Measurements from ENCODE around the gene C4orf50.
"Not testable (repeated sequence)": the region's sequence is repeated elsewhere in the genome, so short reads cannot be mapped to it uniquely, and the experiment has no call there.

Gene C4orf50

DNA sequence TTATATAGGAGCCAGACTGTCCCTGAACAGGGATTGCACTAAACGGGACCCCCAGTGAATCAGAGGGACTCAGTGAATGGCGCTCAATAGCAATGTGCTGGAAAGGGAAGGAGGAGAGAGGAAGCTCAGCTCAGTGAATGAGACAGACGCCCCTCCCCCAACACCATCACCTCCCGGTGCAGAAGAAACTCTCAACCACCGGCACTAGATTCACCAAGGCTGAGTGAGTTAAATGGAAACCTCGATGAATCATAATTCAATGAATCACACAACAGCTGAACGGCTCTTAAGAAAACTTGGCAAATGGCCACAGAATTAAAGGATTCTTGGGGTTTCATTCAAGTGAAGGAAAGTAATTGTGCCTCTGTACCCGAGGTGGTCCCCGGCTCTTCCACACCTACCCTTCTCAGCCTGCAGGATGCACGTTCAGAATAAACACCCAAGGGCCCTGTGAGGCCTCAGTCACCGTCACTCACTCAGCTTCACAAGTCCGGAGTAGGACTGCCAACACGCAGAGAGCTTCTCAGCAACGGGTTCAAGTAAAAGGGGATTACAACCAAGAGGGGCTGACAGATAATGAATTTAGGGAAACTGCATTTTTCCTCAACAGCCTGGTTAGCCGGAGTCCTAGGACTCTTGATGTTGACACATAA lies 154.6 kb downstream of the C4orf50 start:
- H2AFZ ChIP-seq (ENCODE audit: insufficient read depth, low read length, poor library complexity), result no peak overlapping the region
- no CpG with 5 or more reads among the region's 15 CpGs for WGBS (ENCODE audit: extremely low coverage, insufficient coverage, insufficient read length)
- H4K91ac ChIP-seq (ENCODE audit: low read depth, low read length), result no peak overlapping the region
- no peak overlapping the region for H3K4ac ChIP-seq (ENCODE audit: low read depth, low read length)
- H3K27ac ChIP-seq (ENCODE audit: low read depth, low read length), result no peak overlapping the region
- H4K8ac ChIP-seq (ENCODE audit: low read depth, low read length), result no peak overlapping the region
- no peaks in the 10 kb centered on the region for H3K4me1 ChIP-seq (ENCODE audit: control insufficient read depth in 1 of 2, insufficient read depth in 2 of 2, low read length in 2 of 2)
- H2BK120ac ChIP-seq (ENCODE audit: insufficient read depth, low read length, poor library complexity), result no peak overlapping the region
- H3K27me3 ChIP-seq (ENCODE audit: insufficient read depth, low read length), result no peaks in the 10 kb centered on the region
- no peak overlapping the region for H2BK5ac ChIP-seq (ENCODE audit: low read depth, low read length, poor library complexity)
- H3K14ac ChIP-seq (ENCODE audit: low read length), result no peak overlapping the region
- no peak overlapping the region for H3K9ac ChIP-seq (ENCODE audit: low read length)
- H3K4me2 ChIP-seq (ENCODE audit: low read length), result no peak overlapping the region
- no peak overlapping the region for H3K23ac ChIP-seq (ENCODE audit: low read length)
- no peak overlapping the region for H3K4me3 ChIP-seq (ENCODE audit: low read depth, low read length)
- H3K18ac ChIP-seq (ENCODE audit: low read length), result no peak overlapping the region
- H2AK5ac ChIP-seq (ENCODE audit: low read length), result no peak overlapping the region
- no peak overlapping the region for H4K12ac ChIP-seq (ENCODE audit: low read depth, low read length)
- peaks cover 3% of the 10 kb centered on the region for H3K9me3 ChIP-seq (ENCODE audit: insufficient read depth, low read depth, low read length)
- H3K79me2 ChIP-seq (ENCODE audit: control insufficient read depth, insufficient read depth, low read length, poor library complexity), result no peaks in the 10 kb centered on the region
- DNase-seq, result no peak
- no peaks in the 10 kb centered on the region for H3K79me1 ChIP-seq (ENCODE audit: low read length)
- H2BK12ac ChIP-seq (ENCODE audit: low read length), result no peak overlapping the region
- H3K36me3 ChIP-seq (ENCODE audit: control insufficient read depth in 1 of 2, insufficient read depth in 2 of 2, low read length in 2 of 2), result no peaks in the 10 kb centered on the region

DNA sequence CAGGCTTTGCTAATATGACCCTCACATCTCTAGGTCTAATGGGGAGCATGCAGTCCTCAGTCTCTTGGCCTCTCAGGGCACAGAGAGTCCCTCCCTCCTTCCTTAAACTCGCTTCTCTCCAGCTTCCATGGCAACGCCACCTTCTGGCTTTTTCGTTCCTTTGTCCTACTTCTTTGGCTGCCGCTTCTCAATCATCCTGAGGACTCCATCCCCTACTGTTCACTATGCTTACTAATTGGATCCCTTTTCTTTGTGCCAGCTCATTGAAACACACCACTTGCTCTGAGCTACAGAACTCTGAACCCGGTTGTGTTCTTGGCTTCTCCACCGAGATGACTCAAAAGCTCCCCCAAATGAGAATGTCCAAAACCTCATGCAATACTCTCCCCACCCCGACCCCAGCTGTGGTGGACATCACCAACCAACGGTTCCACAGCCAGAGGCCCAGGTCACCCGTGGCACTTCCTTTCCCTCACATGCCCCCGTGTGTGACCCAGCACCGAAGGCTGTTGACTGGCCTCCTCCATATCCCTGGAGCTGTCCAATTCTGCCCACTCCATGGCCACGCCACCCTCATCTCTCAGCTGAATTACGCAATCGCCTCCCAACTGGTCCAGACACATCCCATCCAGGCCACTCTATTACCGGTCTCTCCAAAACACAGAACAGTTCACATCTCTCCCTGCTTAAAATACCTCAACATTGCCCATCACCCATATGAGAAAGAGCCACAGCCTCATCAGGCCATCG lies 160.0 kb downstream of the C4orf50 start:
- Histone ChIP-seq H4K8ac (ENCODE audit: low read depth, low read length) (no peak overlapping the region), H2BK12ac (ENCODE audit: low read length) (no peak overlapping the region), H3K27ac (ENCODE audit: low read depth, low read length) (no peak overlapping the region), H3K18ac (ENCODE audit: low read length) (no peak overlapping the region), H2AK5ac (ENCODE audit: low read length) (no peak overlapping the region), H4K91ac (ENCODE audit: low read depth, low read length) (no peak overlapping the region), H4K12ac (ENCODE audit: low read depth, low read length) (peak overlapping the region; percentile 12), H3K4me3 (ENCODE audit: low read depth, low read length) (no peak overlapping the region), H3K14ac (ENCODE audit: low read length) (no peak overlapping the region), H3K4ac (ENCODE audit: low read depth, low read length) (no peak overlapping the region), H3K23ac (ENCODE audit: low read length) (no peak overlapping the region), H3K4me2 (ENCODE audit: low read length) (no peak overlapping the region), H3K9ac (ENCODE audit: low read length) (no peak overlapping the region), H2AFZ (ENCODE audit: insufficient read depth, low read length, poor library complexity) (no peak overlapping the region), H2BK120ac (ENCODE audit: insufficient read depth, low read length, poor library complexity) (no peak overlapping the region), H3K27me3 (ENCODE audit: insufficient read depth, low read length) (no peaks in the 10 kb centered on the region), H3K79me2 (ENCODE audit: control insufficient read depth, insufficient read depth, low read length, poor library complexity) (no peaks in the 10 kb centered on the region), H2BK5ac (ENCODE audit: low read depth, low read length, poor library complexity) (no peak overlapping the region), H3K79me1 (ENCODE audit: low read length) (no peaks in the 10 kb centered on the region), H3K36me3 (ENCODE audit: control insufficient read depth in 1 of 2, insufficient read depth in 2 of 2, low read length in 2 of 2) (no peaks in the 10 kb centered on the region), H3K4me1 (ENCODE audit: control insufficient read depth in 1 of 2, insufficient read depth in 2 of 2, low read length in 2 of 2) (no peaks in the 10 kb centered on the region), H3K9me3 (ENCODE audit: insufficient read depth, low read depth, low read length) (peaks cover 5% of the 10 kb centered on the region)
- DNase-seq, result no peak
- WGBS (ENCODE audit: extremely low coverage, insufficient coverage, insufficient read length), result no CpG with 5 or more reads among the region's 16 CpGs

DNA sequence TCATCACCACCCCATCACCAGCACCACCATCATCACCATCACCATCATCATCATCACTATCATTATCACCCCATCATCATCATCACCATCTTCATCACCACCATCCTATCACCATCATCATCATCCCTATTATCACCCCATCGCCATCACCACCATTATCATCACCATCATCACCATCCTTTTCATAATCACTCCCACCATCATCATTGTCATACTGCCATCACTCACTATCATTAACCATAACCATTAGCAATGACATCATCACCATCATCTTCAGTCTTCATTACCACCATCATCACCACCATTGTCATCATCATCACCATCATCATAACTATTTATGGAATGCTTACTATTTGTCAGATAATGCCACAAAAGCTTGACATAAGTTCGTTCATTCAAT lies 161.0 kb downstream of the C4orf50 start:
- Histone ChIP-seq H3K14ac (ENCODE audit: low read length) (no peak overlapping the region), H2BK120ac (ENCODE audit: insufficient read depth, low read length, poor library complexity) (no peak overlapping the region), H3K9me3 (ENCODE audit: insufficient read depth, low read depth, low read length) (peaks cover 5% of the 10 kb centered on the region), H4K8ac (ENCODE audit: low read depth, low read length) (no peak overlapping the region), H3K4ac (ENCODE audit: low read depth, low read length) (no peak overlapping the region), H4K91ac (ENCODE audit: low read depth, low read length) (no peak overlapping the region), H3K9ac (ENCODE audit: low read length) (no peak overlapping the region), H2BK12ac (ENCODE audit: low read length) (no peak overlapping the region), H3K27ac (ENCODE audit: low read depth, low read length) (no peak overlapping the region), H3K79me1 (ENCODE audit: low read length) (no peaks in the 10 kb centered on the region), H3K4me2 (ENCODE audit: low read length) (no peak overlapping the region), H2AFZ (ENCODE audit: insufficient read depth, low read length, poor library complexity) (no peak overlapping the region), H3K27me3 (ENCODE audit: insufficient read depth, low read length) (no peaks in the 10 kb centered on the region), H2BK5ac (ENCODE audit: low read depth, low read length, poor library complexity) (no peak overlapping the region), H3K4me3 (ENCODE audit: low read depth, low read length) (no peak overlapping the region), H3K79me2 (ENCODE audit: control insufficient read depth, insufficient read depth, low read length, poor library complexity) (no peaks in the 10 kb centered on the region), H3K36me3 (ENCODE audit: control insufficient read depth in 1 of 2, insufficient read depth in 2 of 2, low read length in 2 of 2) (no peaks in the 10 kb centered on the region), H3K4me1 (ENCODE audit: control insufficient read depth in 1 of 2, insufficient read depth in 2 of 2, low read length in 2 of 2) (no peaks in the 10 kb centered on the region), H4K12ac (ENCODE audit: low read depth, low read length) (no peak overlapping the region), H3K18ac (ENCODE audit: low read length) (no peak overlapping the region), H3K23ac (ENCODE audit: low read length) (no peak overlapping the region), H2AK5ac (ENCODE audit: low read length) (no peak overlapping the region)
- DNase-seq, result no peak
- WGBS (ENCODE audit: extremely low coverage, insufficient coverage, insufficient read length), result 100% methylated on average over 1 of the region's 2 CpGs

DNA sequence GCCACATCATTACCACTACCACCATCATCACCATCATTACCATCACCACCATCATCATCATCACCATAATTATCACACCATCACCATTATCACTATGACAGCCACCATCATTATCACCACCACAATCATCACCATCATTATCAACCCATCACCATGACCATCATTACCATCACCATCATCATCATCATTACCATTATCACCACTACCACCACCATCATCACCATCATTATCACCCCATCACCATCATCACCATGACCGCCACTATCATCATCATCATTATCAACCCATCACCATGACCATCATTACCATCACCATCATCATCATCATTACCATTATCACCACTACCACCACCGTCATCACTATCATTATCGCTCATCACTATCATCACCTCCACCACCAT lies 161.9 kb downstream of the C4orf50 start:
- WGBS (ENCODE audit: extremely low coverage, insufficient coverage, insufficient read length), result no CpG with 5 or more reads among the region's 3 CpGs

More for the DNA sequence above, 161.9 kb downstream of the C4orf50 start:
- not testable (repeated sequence) for H3K23ac ChIP-seq (ENCODE audit: low read length); H2BK5ac ChIP-seq (ENCODE audit: low read depth, low read length, poor library complexity); H3K79me1 ChIP-seq (ENCODE audit: low read length); H4K12ac ChIP-seq (ENCODE audit: low read depth, low read length); H4K91ac ChIP-seq (ENCODE audit: low read depth, low read length); H3K36me3 ChIP-seq (ENCODE audit: control insufficient read depth in 1 of 2, insufficient read depth in 2 of 2, low read length in 2 of 2); H2BK12ac ChIP-seq (ENCODE audit: low read length); H3K4me1 ChIP-seq (ENCODE audit: control insufficient read depth in 1 of 2, insufficient read depth in 2 of 2, low read length in 2 of 2); H4K8ac ChIP-seq (ENCODE audit: low read depth, low read length); H2BK120ac ChIP-seq (ENCODE audit: insufficient read depth, low read length, poor library complexity); H3K27ac ChIP-seq (ENCODE audit: low read depth, low read length); H3K4me3 ChIP-seq (ENCODE audit: low read depth, low read length); H3K4me2 ChIP-seq (ENCODE audit: low read length); H2AK5ac ChIP-seq (ENCODE audit: low read length); H3K27me3 ChIP-seq (ENCODE audit: insufficient read depth, low read length); H3K4ac ChIP-seq (ENCODE audit: low read depth, low read length); DNase-seq; H3K9ac ChIP-seq (ENCODE audit: low read length); H3K14ac ChIP-seq (ENCODE audit: low read length); H3K9me3 ChIP-seq (ENCODE audit: insufficient read depth, low read depth, low read length); H3K79me2 ChIP-seq (ENCODE audit: control insufficient read depth, insufficient read depth, low read length, poor library complexity); H3K18ac ChIP-seq (ENCODE audit: low read length); H2AFZ ChIP-seq (ENCODE audit: insufficient read depth, low read length, poor library complexity)
